GM12878 (cell line): Measurements from ENCODE around the gene ABCA4. TPM values are rescaled to one million over a fixed set of nuclear protein-coding genes. Genes with fewer than 3 reads are reported as not detected.

Source experiments
- ATAC-seq: fragments of 200-7000 bp; cut with Tn5 transposase; 3 replicates; pipeline ENCODE4 v1.9.1; 2020; ENCODE audit warnings: mild to moderate bottlenecking, moderate library complexity
- BruUV-seq: library from RNA; stranded (reverse); fragments of 400-500 nt; replicated peaks from 2 replicates; lab custom pipeline; 2021; lab: Mats Ljungman, UMichigan
- CTCF ChIA-PET: fragments of 300-600 bp; sonication (Branson Sonifier 250); formaldehyde crosslinking; extraction: SDS; loops from one replicate; lab custom pipeline; 2021; ENCODE audit warnings: inconsistent platforms; lab: Yijun Ruan, JAX
- POLR2A ChIA-PET: fragments of 350-600 bp; formaldehyde crosslinking; extraction: SDS; loops from one replicate; lab custom pipeline; 2021; ENCODE audit warnings: inconsistent platforms; lab: Charles Lee
- RAD21 ChIA-PET: fragments of 300-600 bp; sonication (Branson Sonifier 250); formaldehyde crosslinking; loops from one replicate; lab custom pipeline; 2023; ENCODE audit warnings: antibody characterized with exemption; ENCODE audit not compliant: unreplicated experiment; lab: Charles Lee
- SMC1A ChIA-PET: fragments of 300-600 bp; sonication (Branson Sonifier 250); formaldehyde crosslinking; loops from one replicate; lab custom pipeline; 2023; ENCODE audit not compliant: unreplicated experiment, uncharacterized antibody; lab: Charles Lee
- DNase-seq: peaks from one replicate; pipeline ENCODE4 v3.0.0-alpha.2; 2011; ENCODE audit warnings: low read depth, low spot score
- FAIRE-seq: peaks from 3 replicates; lab custom pipeline; 2011; peaks lifted over from hg19 to GRCh38; lab: Jason Lieb, UNC
- H2AFZ ChIP-seq: 2 replicates; pipeline ENCODE4 v1.6.0; 2011; ENCODE audit warnings: low read depth, low read length, control low read depth; ENCODE audit not compliant: control insufficient read depth
- H3K27ac ChIP-seq: 2 replicates; pipeline ENCODE4 v1.5.1; 2011; ENCODE audit warnings: control low read depth; ENCODE audit not compliant: control insufficient read depth, insufficient read depth
- H3K27me3 ChIP-seq, 2 experiments: replicated peaks in 1 of 2; 2 replicates each; pipeline versions ENCODE4 v1.6.0 to v1.6.1; 2011; ENCODE audit warnings: low read length in 1 of 2; ENCODE audit not compliant: control insufficient read depth in 2 of 2, insufficient read depth in 2 of 2
- H3K36me3 ChIP-seq, 2 experiments: 2 replicates each; pipeline ENCODE4 v1.5.1; 2011; ENCODE audit warnings: low read length in 1 of 2; ENCODE audit not compliant: control insufficient read depth in 2 of 2, insufficient read depth in 2 of 2
- H3K4me1 ChIP-seq: 2 replicates; pipeline ENCODE4 v1.6.1; 2011; ENCODE audit warnings: mild to moderate bottlenecking, low read length, moderate library complexity, mixed read lengths; ENCODE audit not compliant: control insufficient read depth, insufficient read depth
- H3K4me2 ChIP-seq: 2 replicates; pipeline ENCODE4 v1.6.0; 2011; ENCODE audit warnings: control low read depth; ENCODE audit not compliant: control insufficient read depth, insufficient read depth
- H3K4me3 ChIP-seq: fragments of 200-600 bp; sonication (generic); 2 replicates; pipeline ENCODE4 v1.5.1; 2016
- H3K79me2 ChIP-seq: 2 replicates; pipeline ENCODE4 v1.6.0; 2011; ENCODE audit warnings: low read length; ENCODE audit not compliant: control insufficient read depth, insufficient read depth
- H3K9ac ChIP-seq: 2 replicates; pipeline ENCODE4 v1.8.0; 2011; ENCODE audit warnings: low read length, control low read depth, mixed read lengths; ENCODE audit not compliant: control insufficient read depth, insufficient read depth
- H3K9me3 ChIP-seq: replicated peaks from 3 replicates; pipeline ENCODE4 v1.5.1; 2011; ENCODE audit warnings: mild to moderate bottlenecking, low read length; ENCODE audit not compliant: control insufficient read depth, insufficient read depth
- H4K20me1 ChIP-seq: 2 replicates; pipeline ENCODE4 v1.6.0; 2011; ENCODE audit not compliant: control insufficient read depth, insufficient read depth
- BCLAF1 ChIP-seq: fragments of 450-650 bp; IDR thresholded peaks from 2 replicates; pipeline ENCODE4 v1.6.1; 2017; ENCODE audit warnings: antibody characterized with exemption, mild to moderate bottlenecking, moderate library complexity
- IKZF1 ChIP-seq: fragments of 450-650 bp; conservative IDR thresholded peaks from 2 replicates; pipeline ENCODE4 v1.6.1; 2017; ENCODE audit warnings: antibody characterized with exemption, mild to moderate bottlenecking
- MTA2 ChIP-seq: fragments of 450-650 bp; IDR thresholded peaks from 2 replicates; pipeline ENCODE4 v1.6.1; 2016; ENCODE audit warnings: low read depth, mild to moderate bottlenecking, moderate library complexity
- MTA3 ChIP-seq: IDR thresholded peaks from 2 replicates; pipeline ENCODE4 v1.6.1; 2012; ENCODE audit warnings: low read length, inconsistent platforms, borderline replicate concordance
- MXI1 ChIP-seq: fragments of 150-350 bp; IDR thresholded peaks from 2 replicates; pipeline ENCODE4 v1.6.1; 2011; ENCODE audit warnings: low read depth, mild to moderate bottlenecking, inconsistent platforms, low read length, improper control_type of control experiment
- PAX5 ChIP-seq: IDR thresholded peaks from 2 replicates; pipeline ENCODE4 v1.6.1; 2011; ENCODE audit warnings: low read depth, low read length, borderline replicate concordance
- SREBF1 ChIP-seq: IDR thresholded peaks from 2 replicates; pipeline ENCODE4 v1.6.1; 2012; ENCODE audit warnings: mild to moderate bottlenecking, low read length
- SUZ12 ChIP-seq: fragments of 200-600 bp; sonication (generic); IDR thresholded peaks from one replicate; pipeline ENCODE4 v1.6.1; 2018; ENCODE audit warnings: antibody characterized with exemption, mild to moderate bottlenecking; ENCODE audit not compliant: unreplicated experiment
- ZBTB33 ChIP-seq: fragments of 450-650 bp; IDR thresholded peaks from 2 replicates; pipeline ENCODE4 v1.6.1; 2017; ENCODE audit warnings: mild to moderate bottlenecking
- ZNF217 ChIP-seq: fragments of 450-650 bp; IDR thresholded peaks from 2 replicates; pipeline ENCODE4 v1.6.1; 2017; ENCODE audit warnings: antibody characterized with exemption, mild to moderate bottlenecking
- ZNF384 ChIP-seq: IDR thresholded peaks from 2 replicates; pipeline ENCODE4 v1.6.1; 2012; ENCODE audit warnings: low read depth, mild to moderate bottlenecking, low read length, improper control_type of control experiment, borderline replicate concordance
- WGBS: methylation state at CpG from one replicate; pipeline ENCODE4 v1.1.6; 2016; ENCODE audit warnings: low lambda C conversion rate; ENCODE audit not compliant: insufficient replicate concordance, insufficient coverage; ENCODE audit errors: missing lambda C conversion rate; 5-methylcytosine and 5-hydroxymethylcytosine counted together
- in situ Hi-C: fragments of 300-500 bp; cut with MboI; formaldehyde crosslinking; loops from 9 replicates; pipeline ENCODE4 v1.14.3; 2018; ENCODE audit warnings: mixed read lengths
- intact Hi-C: fragments of 100-400 bp; cut with micrococcal nuclease; formaldehyde crosslinking; loops from one replicate; pipeline ENCODE4 v1.14.2; 2022; ENCODE audit not compliant: unreplicated experiment
- polyA plus RNA-seq, 11 experiments: library from polyadenylated mRNA; depleted of rRNA in 4 of 11; unstranded in 6 of 11; stranded (reverse) in 5 of 11; fragments of >200 nt; fragmentation: Nextera tagmentation in 4 of 11; fragmentation: Illumina TruSeq in 1 of 11; extraction: Ambion mirVana in 4 of 11; extraction: Trizol in 1 of 11; gene quantifications; 1 replicate in 1 of 11; 2 replicates in 10 of 11; pipeline versions ENCODE4 v1.2.1 to v1.2.3, GENCODE V29; 2011 to 2016; ENCODE audit warnings: inconsistent platforms in 2 of 11, missing spikeins in 2 of 11, low read depth in 1 of 11
- total RNA-seq, 4 experiments: library from RNA; depleted of rRNA in 3 of 4; stranded (reverse); fragments of >200 nt in 3 of 4; fragmentation: Illumina TruSeq in 1 of 4; extraction: Trizol in 1 of 4; gene quantifications; 2 replicates each; pipeline versions ENCODE4 v1.2.1 to v1.2.3, GENCODE V29; 2013 to 2021

ABCA4 gene
- total and polyA plus RNA-seq, 10 of the 15 experiments (the other 5 are each of a cell fraction or from before 2014, with no cell fraction given), result 0.03 to 0.28 (median 0.11) TPM; not detected in 3

- no peak for TF ChIP-seq SREBF1
- TF ChIP-seq SUZ12, result no peak
- TF ChIP-seq ZBTB33, result no peak
- no peak for TF ChIP-seq MTA3
These were observed 141.1 kb downstream of the ABCA4 start (continued) for GRCh38 chr1:93979718-93980319.

DNA sequence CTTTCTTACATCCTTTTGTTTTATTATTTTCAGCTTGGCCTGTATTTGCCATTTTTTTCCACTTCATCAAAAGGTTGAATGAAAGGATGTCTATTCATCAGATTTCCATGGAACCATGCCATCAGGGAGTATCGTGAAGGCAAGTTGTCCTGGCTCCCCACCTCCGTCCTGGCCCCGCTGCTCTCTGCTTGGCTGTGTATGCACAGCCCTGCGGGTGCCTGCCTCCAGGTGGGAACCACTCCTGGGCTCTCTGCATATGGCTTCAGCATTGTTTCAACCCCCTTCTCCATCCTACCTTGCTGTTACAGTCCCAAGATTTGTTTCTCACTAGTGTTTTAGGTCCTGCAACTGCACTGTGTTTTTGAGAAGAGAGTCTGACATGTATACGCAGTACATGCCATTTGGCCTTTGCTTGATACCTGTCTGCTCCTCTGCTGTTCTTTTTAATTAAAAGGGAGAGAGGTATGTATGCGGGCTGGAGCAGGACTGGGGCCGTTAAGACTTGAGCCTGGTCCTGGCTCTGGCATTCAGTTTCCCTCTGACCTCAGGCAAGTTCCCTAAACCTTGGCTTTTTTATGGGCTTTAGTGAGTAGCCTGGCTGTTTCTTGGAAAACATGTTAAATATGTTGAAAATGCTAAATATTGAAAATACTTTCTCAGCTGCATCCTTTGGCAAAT, 141.8 kb downstream of the ABCA4 start:
- CTCF ChIA-PET, result interaction anchor here (1.1 to 1.8 kb wide), 2 partner anchors 26 to 59 kb away, joined by 3 to 6 read pairs; no protein-coding TSS in a partner anchor
- POLR2A ChIA-PET, result interaction anchor here (0.6 kb wide), 1 partner anchor 20 kb away, joined by 5 read pairs; no protein-coding TSS in a partner anchor
- Histone ChIP-seq H3K27ac (no peak overlapping the region), H3K36me3 (no peaks in the 10 kb centered on the region), H2AFZ (no peak overlapping the region), H3K79me2 (no peaks in the 10 kb centered on the region), H3K9me3 (no peaks in the 10 kb centered on the region), H3K4me2 (no peak overlapping the region), H4K20me1 (no peaks in the 10 kb centered on the region), H3K9ac (no peak overlapping the region), H3K4me3 (no peak overlapping the region), H3K4me1 (no peaks in the 10 kb centered on the region), H3K27me3 (no peaks in the 10 kb centered on the region)
- no TSS peak for BruUV-seq
- SMC1A ChIA-PET, result interaction anchor here (0.6 kb wide), 1 partner anchor 506 kb away, joined by 4 read pairs; no protein-coding TSS in a partner anchor
- RAD21 ChIA-PET, result no interaction called here
- FAIRE-seq (no peak), ATAC-seq (no peak), DNase-seq (no peak)
- 33% methylated on average over 7 of the region's 7 CpGs for WGBS
- in situ Hi-C loops, result no loop called here
- TF ChIP-seq IKZF1 (no peak), MXI1 (no peak), PAX5 (no peak), ZNF217 (no peak), MTA2 (no peak), BCLAF1 (no peak), ZNF384 (no peak)
- intact Hi-C loops, result no loop called here
